Uterus (tissue), 2 donors: ENCODE data around the gene COL25A1.

Experiments used
- CTCF ChIP-seq, 4 experiments: fragments of 200-600 bp in 2 of 4; fragments of 450-650 bp in 2 of 4; sonication (generic) in 2 of 4; IDR thresholded peaks; one replicate each; pipeline ENCODE4 v1.5.1; 2016 to 2019; ENCODE audit warnings: antibody characterized with exemption in 4 of 4, mild to moderate bottlenecking in 2 of 4, moderate library complexity in 1 of 4
- POLR2A ChIP-seq, 2 donors: fragments of 450-650 bp; IDR thresholded peaks; one replicate each; pipeline ENCODE4 v1.6.1; 2016; ENCODE audit warnings: antibody characterized with exemption in 2 of 2, mild to moderate bottlenecking in 1 of 2, moderate library complexity in 1 of 2

GRCh38 chr4:109164011-109164410, 138.4 kb downstream of the COL25A1 start:
- no peak for TF ChIP-seq POLR2A (IDR thresholded peaks at IDR 0.05)
- no peak for TF ChIP-seq CTCF (IDR thresholded peaks at IDR 0.05)
